ENCODE measurements around the gene REXO1.

REXO1 gene

DNA sequence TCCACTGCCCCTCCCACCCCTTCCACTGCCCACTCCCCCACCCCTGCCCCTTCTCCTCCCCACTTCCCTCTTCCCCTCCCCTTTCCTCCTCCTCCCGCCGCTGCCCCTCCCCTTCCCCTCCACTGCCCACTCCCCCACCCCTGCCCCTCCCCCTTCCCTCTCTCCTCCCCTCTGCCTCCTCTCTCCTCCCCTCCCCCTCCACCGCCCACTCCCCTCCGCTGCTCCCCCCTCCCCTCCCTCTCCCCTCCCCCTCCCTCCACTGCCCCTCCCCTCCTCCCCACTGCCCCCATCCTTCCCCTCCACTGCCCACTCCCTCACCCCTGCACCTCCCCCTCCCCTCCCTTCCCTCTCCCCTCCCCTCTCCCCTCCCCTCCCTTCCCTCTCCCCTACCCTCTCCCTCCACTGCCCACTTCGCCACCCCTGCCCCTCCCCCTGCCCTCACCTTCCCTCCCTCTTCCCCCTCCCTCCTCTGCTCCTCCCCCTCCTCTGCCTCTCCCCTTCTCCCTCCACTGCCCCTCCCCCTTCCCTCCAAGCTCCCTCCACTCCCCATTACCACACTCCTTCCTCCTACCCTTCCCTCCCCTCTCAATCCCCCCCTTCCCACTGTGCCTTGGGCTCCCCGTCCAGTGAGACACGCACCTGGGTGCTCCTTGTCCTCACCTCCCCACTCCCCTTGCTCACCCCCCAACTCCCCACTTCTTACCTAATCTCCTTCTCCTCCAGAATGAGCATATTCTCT lies 58.1 kb downstream of the REXO1 start:
- H3K4me2 ChIP-seq (ENCODE audit: low read depth, low read length), result no peak overlapping the region
- H3K9me2 ChIP-seq (replicated peaks; ENCODE audit: insufficient read depth, low read length), result no peaks in the 10 kb centered on the region
- no peaks in the 10 kb centered on the region for H3K36me3 ChIP-seq (replicated peaks; ENCODE audit: insufficient read depth, low read length)
- H3K27me3 ChIP-seq (replicated peaks; ENCODE audit: insufficient read depth, low read length), result peaks cover 73% of the 10 kb centered on the region
- H3K27ac ChIP-seq (ENCODE audit: low read length), result no peak overlapping the region
- H3K4me1 ChIP-seq (ENCODE audit: low read length), result peaks cover 12% of the 10 kb centered on the region
- DNase-seq, result no peak
- no peaks in the 10 kb centered on the region for H3K9me3 ChIP-seq (replicated peaks; ENCODE audit: insufficient read depth, low read length)
- H3F3A ChIP-seq (ENCODE audit: insufficient read depth, low read length), result peaks cover 3% of the 10 kb centered on the region
- no peaks in the 10 kb centered on the region for H3K79me2 ChIP-seq (ENCODE audit: low read length)
- TF ChIP-seq EZH2 (optimal IDR thresholded peaks at IDR 0.05; ENCODE audit: low read depth, low read length), result no peak
- TF ChIP-seq EZH2phosphoT487 (IDR thresholded peaks at IDR 0.05; ENCODE audit: low read length), result no peak
- TF ChIP-seq, protein P1, sequence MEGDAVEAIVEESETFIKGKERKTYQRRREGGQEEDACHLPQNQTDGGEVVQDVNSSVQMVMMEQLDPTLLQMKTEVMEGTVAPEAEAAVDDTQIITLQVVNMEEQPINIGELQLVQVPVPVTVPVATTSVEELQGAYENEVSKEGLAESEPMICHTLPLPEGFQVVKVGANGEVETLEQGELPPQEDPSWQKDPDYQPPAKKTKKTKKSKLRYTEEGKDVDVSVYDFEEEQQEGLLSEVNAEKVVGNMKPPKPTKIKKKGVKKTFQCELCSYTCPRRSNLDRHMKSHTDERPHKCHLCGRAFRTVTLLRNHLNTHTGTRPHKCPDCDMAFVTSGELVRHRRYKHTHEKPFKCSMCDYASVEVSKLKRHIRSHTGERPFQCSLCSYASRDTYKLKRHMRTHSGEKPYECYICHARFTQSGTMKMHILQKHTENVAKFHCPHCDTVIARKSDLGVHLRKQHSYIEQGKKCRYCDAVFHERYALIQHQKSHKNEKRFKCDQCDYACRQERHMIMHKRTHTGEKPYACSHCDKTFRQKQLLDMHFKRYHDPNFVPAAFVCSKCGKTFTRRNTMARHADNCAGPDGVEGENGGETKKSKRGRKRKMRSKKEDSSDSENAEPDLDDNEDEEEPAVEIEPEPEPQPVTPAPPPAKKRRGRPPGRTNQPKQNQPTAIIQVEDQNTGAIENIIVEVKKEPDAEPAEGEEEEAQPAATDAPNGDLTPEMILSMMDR (IDR thresholded peaks at IDR 0.05; ENCODE audit: low read length), result no peak
- no peak overlapping the region for H3K4me3 ChIP-seq (ENCODE audit: low read length)
- peaks cover 3% of the 10 kb centered on the region; the same call in 1 of the 2 replicates for H4K20me1 ChIP-seq (ENCODE audit: insufficient read depth, low read length)
- H2AFZ ChIP-seq (ENCODE audit: low read length), result no peak overlapping the region
- H3K9ac ChIP-seq (ENCODE audit: low read length), result no peak overlapping the region

DNA sequence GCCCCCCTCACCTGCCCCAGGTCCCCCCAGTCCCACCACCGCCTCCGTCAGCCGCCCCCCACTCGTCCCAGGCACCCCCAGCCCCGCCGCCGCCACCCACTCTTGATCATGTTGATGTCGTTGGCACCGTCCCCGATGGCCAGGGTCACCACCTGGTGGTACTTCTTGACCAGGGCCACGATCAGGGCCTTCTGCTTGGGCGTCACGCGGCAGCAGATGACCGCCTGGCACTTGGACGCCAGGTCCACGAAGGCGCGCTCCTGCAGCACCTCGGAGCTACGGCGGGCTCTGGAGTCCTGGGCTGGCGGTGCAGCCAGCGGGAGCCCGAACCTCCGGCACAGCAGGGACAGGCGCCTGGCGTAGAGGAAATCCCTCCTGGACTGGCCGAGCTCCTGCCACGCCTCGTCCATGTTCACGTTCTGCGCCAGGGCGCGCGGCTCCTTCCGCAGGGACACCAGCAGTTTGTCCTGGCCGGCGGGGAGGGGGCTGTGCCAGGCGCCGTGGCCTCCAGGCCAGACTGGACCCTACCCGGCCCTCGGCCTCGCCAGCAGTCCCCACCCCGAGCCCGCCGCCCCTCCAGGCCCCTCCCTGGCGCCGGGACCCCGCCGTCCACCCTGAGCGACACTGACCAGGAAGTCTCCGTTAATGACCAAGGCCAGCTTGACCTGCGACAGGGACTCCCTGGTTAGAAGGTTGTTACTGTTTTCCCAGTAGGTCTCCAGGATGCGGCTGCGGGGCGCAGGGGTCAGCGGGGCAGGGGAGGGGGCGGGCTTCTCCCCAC lies 58.8 kb downstream of the REXO1 start:
- peaks cover 3% of the 10 kb centered on the region; the same call in 1 of the 2 replicates for H4K20me1 ChIP-seq (ENCODE audit: insufficient read depth, low read length)
- no peaks in the 10 kb centered on the region for H3K36me3 ChIP-seq (replicated peaks; ENCODE audit: insufficient read depth, low read length)
- H2AFZ ChIP-seq (ENCODE audit: low read length), result no peak overlapping the region
- no peak for DNase-seq
- no peak overlapping the region for H3K4me2 ChIP-seq (ENCODE audit: low read depth, low read length)
- H3K9me3 ChIP-seq (replicated peaks; ENCODE audit: insufficient read depth, low read length), result no peaks in the 10 kb centered on the region
- no peaks in the 10 kb centered on the region for H3K79me2 ChIP-seq (ENCODE audit: low read length)
- no peak for TF ChIP-seq EZH2 (optimal IDR thresholded peaks at IDR 0.05; ENCODE audit: low read depth, low read length)
- TF ChIP-seq, protein P1 (IDR thresholded peaks at IDR 0.05; ENCODE audit: low read length), result no peak
- TF ChIP-seq EZH2phosphoT487 (IDR thresholded peaks at IDR 0.05; ENCODE audit: low read length), result no peak
- H3K9me2 ChIP-seq (replicated peaks; ENCODE audit: insufficient read depth, low read length), result no peaks in the 10 kb centered on the region
- H3K4me3 ChIP-seq (ENCODE audit: low read length), result no peak overlapping the region
- H3K4me1 ChIP-seq (ENCODE audit: low read length), result peaks cover 5% of the 10 kb centered on the region
- no peak overlapping the region for H3K9ac ChIP-seq (ENCODE audit: low read length)
- H3K27me3 ChIP-seq (replicated peaks; ENCODE audit: insufficient read depth, low read length), result peaks cover 79% of the 10 kb centered on the region
- no peaks in the 10 kb centered on the region; the same call in 1 of the 2 replicates for H3F3A ChIP-seq (ENCODE audit: insufficient read depth, low read length)
- H3K27ac ChIP-seq (ENCODE audit: low read length), result no peak overlapping the region

DNA sequence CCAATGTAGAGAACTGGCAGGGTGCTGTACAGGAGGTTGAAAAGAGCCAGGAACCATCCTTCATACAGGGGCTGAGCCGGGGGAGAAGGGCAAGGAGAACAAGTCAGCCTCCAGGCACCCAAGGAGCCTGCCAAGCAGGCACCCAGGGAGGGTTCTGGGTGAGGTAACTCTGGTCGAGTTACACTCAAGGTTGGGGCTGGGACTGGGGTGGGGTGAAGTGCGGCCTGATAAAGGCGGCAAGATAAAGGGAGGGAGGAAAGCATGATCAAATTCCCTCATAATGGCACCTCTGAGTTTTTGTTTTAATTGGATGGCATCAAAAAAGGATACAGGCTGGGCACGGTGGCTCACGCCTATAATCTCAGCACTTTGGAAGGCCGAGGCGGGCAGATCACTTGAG lies 61.2 kb downstream of the REXO1 start:
- H3F3A ChIP-seq (ENCODE audit: insufficient read depth, low read length), result no peaks in the 10 kb centered on the region
- no peaks in the 10 kb centered on the region for H3K9me2 ChIP-seq (replicated peaks; ENCODE audit: insufficient read depth, low read length)
- H3K27ac ChIP-seq (ENCODE audit: low read length), result no peak overlapping the region
- DNase-seq, result no peak
- H3K4me1 ChIP-seq (ENCODE audit: low read length), result no peaks in the 10 kb centered on the region
- H3K36me3 ChIP-seq (replicated peaks; ENCODE audit: insufficient read depth, low read length), result no peaks in the 10 kb centered on the region
- peaks cover 83% of the 10 kb centered on the region for H3K27me3 ChIP-seq (replicated peaks; ENCODE audit: insufficient read depth, low read length)
- H3K9me3 ChIP-seq (replicated peaks; ENCODE audit: insufficient read depth, low read length), result no peaks in the 10 kb centered on the region
- peaks cover 3% of the 10 kb centered on the region; the same call in 1 of the 2 replicates for H4K20me1 ChIP-seq (ENCODE audit: insufficient read depth, low read length)
- no peak overlapping the region for H3K9ac ChIP-seq (ENCODE audit: low read length)
- no peak overlapping the region for H2AFZ ChIP-seq (ENCODE audit: low read length)
- no peaks in the 10 kb centered on the region for H3K79me2 ChIP-seq (ENCODE audit: low read length)
- H3K4me2 ChIP-seq (ENCODE audit: low read depth, low read length), result no peak overlapping the region
- no peak overlapping the region for H3K4me3 ChIP-seq (ENCODE audit: low read length)
- TF ChIP-seq, protein P1 (IDR thresholded peaks at IDR 0.05; ENCODE audit: low read length), result no peak
- TF ChIP-seq EZH2 (optimal IDR thresholded peaks at IDR 0.05; ENCODE audit: low read depth, low read length) (no peak), EZH2phosphoT487 (IDR thresholded peaks at IDR 0.05; ENCODE audit: low read length) (no peak)

Measured in MM.1S (cell line).